ENCODE data around the gene TFG. TPM values are rescaled to one million over a fixed set of nuclear protein-coding genes. Genes with fewer than 3 reads are reported as not detected.

The TFG gene
- 70.5 TPM for total RNA-seq

DNA sequence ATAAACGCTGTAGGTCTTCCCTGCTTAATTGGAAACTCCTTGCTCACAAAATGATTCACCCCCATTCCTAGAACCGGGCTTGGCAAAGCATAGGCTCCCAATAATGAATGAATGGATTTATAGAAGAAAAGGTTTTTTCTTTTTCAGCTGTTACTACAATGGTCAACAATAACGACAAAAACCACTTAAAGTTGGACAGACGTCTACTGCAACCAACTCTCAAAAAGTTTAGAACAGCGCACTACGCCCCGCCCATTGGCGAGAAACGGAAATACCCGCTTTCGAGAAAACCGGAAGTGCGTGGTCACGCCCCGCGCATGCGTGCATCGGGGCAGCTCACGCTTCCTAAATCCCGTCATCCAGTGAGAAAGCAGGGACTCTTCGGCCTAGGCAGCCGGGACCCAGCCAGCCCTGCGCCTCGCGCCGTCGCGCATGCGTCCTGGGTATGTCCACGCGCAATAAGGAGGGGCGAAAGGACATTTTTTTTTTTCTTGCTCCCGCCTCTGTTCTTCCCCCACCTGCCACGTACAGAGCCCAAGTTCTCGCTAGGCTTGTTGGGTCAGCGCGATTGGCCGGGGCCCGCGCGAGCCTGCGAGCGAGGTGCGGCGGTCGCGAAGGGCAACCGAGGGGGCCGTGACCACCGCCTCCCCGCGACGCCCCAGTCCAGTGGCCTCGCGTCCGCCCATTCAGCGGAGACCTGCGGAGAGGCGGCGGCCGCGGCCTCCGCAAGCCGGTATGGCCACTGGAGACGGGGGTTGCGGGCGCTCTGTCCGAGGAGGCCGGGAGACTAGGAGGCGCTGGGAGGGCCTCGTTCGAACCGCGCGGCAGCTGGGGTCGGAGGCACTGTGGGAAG, at the start of gene TFG:
TSS of gene TFG (plus strand) at position 506 of the 853 bp plus-strand sequence. CDS start 4,192 bp downstream, outside the sequence.

Other genes with a start within 250 kb of the TFG start
- 15.5 TPM for gene TMEM45A, start 216.9 kb upstream of the TFG start, total RNA-seq
- not detected for gene ADGRG7, start 99.9 kb upstream of the TFG start, total RNA-seq

Data from metanephros (tissue), 1 donor.